KMS-11 (cell line): ENCODE data around the gene SLC12A7.
A peak's percentile ranks its signal among the peaks of the same experiment; 100 is the strongest.

Experiments used
- H2AFZ ChIP-seq: fragments of 200-600 bp; sonication (generic); 2 replicates; pipeline ENCODE4 v1.6.1; 2016; ENCODE audit warnings: antibody characterized with exemption, mixed run types, low read depth
- H3K27ac ChIP-seq: fragments of 200-600 bp; sonication (generic); 2 replicates; pipeline ENCODE4 v1.6.1; 2016; ENCODE audit warnings: mild to moderate bottlenecking, mixed run types
- H3K27me3 ChIP-seq: fragments of 200-600 bp; sonication (generic); 2 replicates; pipeline ENCODE4 v1.6.1; 2017; ENCODE audit warnings: mild to moderate bottlenecking, low read depth, mixed run types, moderate library complexity; ENCODE audit not compliant: insufficient read depth
- H3K36me3 ChIP-seq: fragments of 200-600 bp; sonication (generic); 2 replicates; pipeline ENCODE4 v1.6.1; 2017; ENCODE audit warnings: mild to moderate bottlenecking, mixed run types; ENCODE audit not compliant: insufficient read depth
- H3K4me1 ChIP-seq: fragments of 200-600 bp; sonication (generic); 2 replicates; pipeline ENCODE4 v1.6.1; 2016; ENCODE audit warnings: mild to moderate bottlenecking, low read depth, mixed run types; ENCODE audit not compliant: poor library complexity, severe bottlenecking
- H3K4me2 ChIP-seq: fragments of 200-600 bp; sonication (generic); 2 replicates; pipeline ENCODE4 v1.7.0; 2016; ENCODE audit warnings: mild to moderate bottlenecking, mixed run types
- H3K4me3 ChIP-seq: fragments of 200-600 bp; sonication (generic); IDR thresholded peaks from 2 replicates; pipeline ENCODE4 v1.6.1; 2017; ENCODE audit warnings: low read depth, low read length, mixed read lengths; ENCODE audit not compliant: insufficient read depth
- H3K79me2 ChIP-seq: fragments of 200-600 bp; sonication (generic); 2 replicates; pipeline ENCODE4 v1.6.1; 2016; ENCODE audit warnings: low read depth, mixed run types; ENCODE audit not compliant: insufficient read depth
- H3K9ac ChIP-seq: fragments of 200-600 bp; sonication (generic); 2 replicates; pipeline ENCODE4 v1.6.1; 2016; ENCODE audit warnings: mild to moderate bottlenecking, mixed run types
- H4K20me1 ChIP-seq: fragments of 200-600 bp; sonication (generic); 2 replicates; pipeline ENCODE4 v1.6.1; 2016; ENCODE audit warnings: mild to moderate bottlenecking, mixed run types; ENCODE audit not compliant: insufficient read depth
- CTCF ChIP-seq: fragments of 200-600 bp; sonication (generic); conservative IDR thresholded peaks from 2 replicates; pipeline ENCODE4 v1.6.1; 2017; ENCODE audit warnings: low read depth, mild to moderate bottlenecking, antibody characterized with exemption, low read length, moderate library complexity, mixed read lengths

SLC12A7 gene

GRCh38 chr5:1140171-1140817 is 28.4 kb upstream of the SLC12A7 start:
- peak; percentile 89 for TF ChIP-seq CTCF
- Histone ChIP-seq H3K79me2 (no peaks in the 10 kb centered on the region), H3K4me1 (peaks cover 51% of the 10 kb centered on the region), H4K20me1 (no peaks in the 10 kb centered on the region), H3K4me2 (peak overlapping the region; percentile 49), H2AFZ (peak overlapping the region; percentile 42; the same call in 1 of the 2 replicates), H3K9ac (peak overlapping the region; percentile 48; the same call in 1 of the 2 replicates), H3K36me3 (no peaks in the 10 kb centered on the region), H3K4me3 (no peak overlapping the region), H3K27ac (peak overlapping the region; percentile 51), H3K27me3 (no peaks in the 10 kb centered on the region)

GRCh38 chr5:1139331-1140170 is 27.7 kb upstream of the SLC12A7 start:
- Histone ChIP-seq H3K4me3 (no peak overlapping the region), H3K36me3 (no peaks in the 10 kb centered on the region), H4K20me1 (no peaks in the 10 kb centered on the region), H2AFZ (peak overlapping the region; percentile 42; the same call in 1 of the 2 replicates), H3K4me1 (peaks cover 58% of the 10 kb centered on the region), H3K4me2 (peak overlapping the region; percentile 49), H3K79me2 (no peaks in the 10 kb centered on the region), H3K27me3 (no peaks in the 10 kb centered on the region), H3K27ac (peak overlapping the region; percentile 51), H3K9ac (peak overlapping the region; percentile 48; the same call in 1 of the 2 replicates)
- TF ChIP-seq CTCF: no peak

- Histone ChIP-seq H3K4me3 (no peak overlapping the region), H3K4me2 (no peak overlapping the region), H3K79me2 (no peaks in the 10 kb centered on the region), H2AFZ (no peak overlapping the region), H3K27me3 (no peaks in the 10 kb centered on the region), H3K27ac (no peak overlapping the region), H4K20me1 (no peaks in the 10 kb centered on the region), H3K36me3 (no peaks in the 10 kb centered on the region), H3K4me1 (peaks cover 67% of the 10 kb centered on the region), H3K9ac (no peak overlapping the region)
- no peak for TF ChIP-seq CTCF
These were observed 26.8 kb upstream of the SLC12A7 start for GRCh38 chr5:1138445-1139245.

- H3K4me3 ChIP-seq: no peak overlapping the region
- no peaks in the 10 kb centered on the region for H4K20me1 ChIP-seq
- TF ChIP-seq CTCF: no peak
- no peak overlapping the region for H2AFZ ChIP-seq
- H3K9ac ChIP-seq: no peak overlapping the region
- H3K79me2 ChIP-seq: no peaks in the 10 kb centered on the region
- no peak overlapping the region for H3K4me2 ChIP-seq
- H3K27me3 ChIP-seq: no peaks in the 10 kb centered on the region
- H3K36me3 ChIP-seq: no peaks in the 10 kb centered on the region
- H3K4me1 ChIP-seq: peaks cover 68% of the 10 kb centered on the region
- no peak overlapping the region for H3K27ac ChIP-seq
These were observed 25.9 kb upstream of the SLC12A7 start for GRCh38 chr5:1137567-1138444.
